H4 (cell line): ENCODE measurements around the gene CCND2. TPM values are rescaled to one million over a fixed set of nuclear protein-coding genes. Genes with fewer than 3 reads are reported as not detected.

Source experiments
- DNase-seq: peaks from one replicate; pipeline ENCODE4 v3.0.0-alpha.2; 2015; ENCODE audit warnings: low spot score
- total RNA-seq: library from RNA; depleted of rRNA; stranded (reverse); fragments of >200 nt; shearing (Covaris generic); gene quantifications from 2 replicates; pipeline ENCODE4 v1.2.3, GENCODE V29; 2014

Gene CCND2
- total RNA-seq, 1 experiment from 2014 or later, result 98.0 TPM

DNA sequence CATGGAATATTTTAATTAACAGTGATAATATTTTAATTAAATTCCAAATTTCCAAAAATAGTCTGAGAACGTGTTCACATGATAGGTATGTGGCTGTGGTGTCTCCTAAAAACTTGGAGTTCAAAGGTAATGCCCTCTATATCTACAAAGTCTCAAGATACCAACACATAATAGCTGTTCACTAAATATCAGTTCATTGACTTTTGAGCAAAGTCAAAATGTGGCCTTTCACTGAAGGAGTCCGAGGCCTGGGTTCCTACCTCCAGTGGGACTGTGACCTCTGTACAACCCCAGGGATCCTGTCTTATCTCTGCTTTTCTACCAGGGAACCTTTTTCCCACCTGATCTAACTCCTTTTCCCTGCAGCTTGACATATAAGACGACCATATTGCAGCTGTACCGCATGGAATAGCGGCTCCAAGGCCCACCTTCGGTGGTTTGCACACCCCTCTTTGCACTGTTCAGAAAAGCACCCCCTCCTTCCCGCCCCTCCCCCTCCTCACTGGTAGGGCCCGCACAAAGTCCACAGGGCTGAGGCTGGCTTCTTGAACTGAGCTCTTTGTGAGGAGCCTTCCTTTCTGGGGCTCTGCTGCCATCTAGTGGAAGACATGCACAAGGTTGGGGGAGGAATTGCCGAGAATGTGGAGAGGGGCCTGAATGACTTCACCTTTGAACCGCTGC, 3.1 kb downstream of the CCND2 start:
- peak; percentile 92 for DNase-seq

DNA sequence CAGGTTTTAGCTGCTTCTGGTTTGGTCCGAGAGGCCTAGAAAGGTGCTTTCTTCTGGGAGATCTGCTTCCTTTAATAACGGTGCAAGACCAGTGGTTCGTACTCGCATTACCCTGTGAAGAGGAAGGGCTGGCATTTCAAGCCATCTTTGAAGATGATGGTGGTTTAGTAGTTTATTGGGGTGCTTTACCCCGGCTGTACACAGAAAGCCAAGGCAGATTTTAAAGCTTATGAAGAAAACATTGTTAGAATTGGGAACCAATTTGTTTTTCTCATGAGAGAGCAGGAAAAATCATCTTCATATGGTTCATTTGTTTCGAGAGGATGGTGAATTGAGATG, 3.6 kb downstream of the CCND2 start:
- no peak for DNase-seq

DNA sequence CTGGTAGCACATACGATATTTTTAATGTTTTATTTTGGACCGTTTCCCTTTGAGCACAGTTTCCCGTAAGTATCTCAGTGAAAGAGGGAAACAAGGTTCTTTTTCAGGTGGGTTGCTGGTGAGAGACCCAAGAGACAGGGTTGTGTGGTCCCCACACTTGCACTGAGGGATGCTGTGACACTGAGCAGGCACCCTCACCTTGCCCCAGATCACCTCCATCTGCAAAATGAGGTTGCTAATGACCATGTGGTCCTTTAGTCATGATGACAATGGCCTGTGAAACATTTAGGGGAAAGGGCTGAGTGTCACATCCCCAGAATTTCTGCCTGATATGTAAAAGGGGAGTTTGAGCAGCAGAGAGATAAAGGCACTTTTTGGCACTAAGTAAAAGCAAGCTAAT, 4.3 kb downstream of the CCND2 start:
- no peak for DNase-seq

DNA sequence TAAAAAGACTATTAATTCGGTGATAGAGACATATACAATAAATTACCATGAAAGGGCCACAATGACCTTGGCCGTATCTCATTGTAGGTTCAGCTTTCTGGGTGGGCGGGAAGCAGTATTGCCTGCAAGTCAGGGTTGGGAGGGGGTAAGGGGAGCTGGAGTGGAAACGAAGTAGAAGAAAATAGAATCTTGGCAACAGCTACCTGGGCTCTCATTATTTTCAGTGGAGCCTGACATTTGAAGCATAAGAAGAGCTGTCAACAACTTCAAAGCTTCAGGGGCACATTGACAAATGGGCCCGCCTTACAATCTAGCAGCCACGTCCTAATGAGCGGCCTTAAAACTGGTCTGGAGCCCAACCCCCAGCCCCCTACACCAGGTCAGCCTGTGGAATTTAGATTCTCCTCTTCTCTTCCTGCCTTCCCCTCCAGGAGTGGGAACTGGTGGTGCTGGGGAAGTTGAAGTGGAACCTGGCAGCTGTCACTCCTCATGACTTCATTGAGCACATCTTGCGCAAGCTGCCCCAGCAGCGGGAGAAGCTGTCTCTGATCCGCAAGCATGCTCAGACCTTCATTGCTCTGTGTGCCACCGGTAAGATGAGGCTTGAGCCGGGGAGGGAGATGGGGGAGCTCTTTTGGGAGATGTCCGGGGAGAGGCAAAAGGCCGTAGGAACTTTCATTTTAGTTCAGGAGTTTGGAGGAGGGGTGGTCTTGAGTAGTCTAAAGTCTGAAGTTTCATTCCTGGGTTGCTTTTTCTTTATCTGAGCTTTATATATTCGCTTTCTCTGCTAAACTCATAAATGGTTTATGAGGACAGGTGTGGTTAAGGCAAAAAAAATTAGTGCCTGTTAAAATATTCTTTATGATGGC, 5.0 kb downstream of the CCND2 start:
- DNase-seq, result no peak

DNA sequence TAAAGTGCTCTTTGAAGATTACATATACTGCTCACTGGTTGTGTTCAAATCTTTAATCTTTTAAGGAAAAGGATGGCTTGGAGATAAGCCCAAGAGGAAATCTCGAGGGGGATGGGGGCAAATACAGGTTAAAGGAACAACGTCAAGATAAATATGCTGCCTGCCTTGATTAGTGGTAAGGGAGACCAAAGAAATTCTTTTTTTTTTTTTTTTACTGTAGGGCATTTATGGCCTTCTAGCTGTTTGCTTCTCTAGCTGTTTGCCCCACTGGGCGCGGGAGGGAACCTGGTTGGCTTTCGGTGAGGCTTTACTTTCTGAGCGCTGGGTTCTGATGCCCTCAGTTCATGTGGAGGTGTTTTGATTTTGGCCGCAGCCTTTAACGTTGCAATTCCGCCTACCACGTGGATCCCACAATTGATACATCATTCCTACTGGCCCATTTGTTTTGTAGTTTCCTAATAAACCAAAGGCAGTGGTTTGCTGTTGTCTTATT, 5.7 kb downstream of the CCND2 start:
- DNase-seq, result no peak

DNA sequence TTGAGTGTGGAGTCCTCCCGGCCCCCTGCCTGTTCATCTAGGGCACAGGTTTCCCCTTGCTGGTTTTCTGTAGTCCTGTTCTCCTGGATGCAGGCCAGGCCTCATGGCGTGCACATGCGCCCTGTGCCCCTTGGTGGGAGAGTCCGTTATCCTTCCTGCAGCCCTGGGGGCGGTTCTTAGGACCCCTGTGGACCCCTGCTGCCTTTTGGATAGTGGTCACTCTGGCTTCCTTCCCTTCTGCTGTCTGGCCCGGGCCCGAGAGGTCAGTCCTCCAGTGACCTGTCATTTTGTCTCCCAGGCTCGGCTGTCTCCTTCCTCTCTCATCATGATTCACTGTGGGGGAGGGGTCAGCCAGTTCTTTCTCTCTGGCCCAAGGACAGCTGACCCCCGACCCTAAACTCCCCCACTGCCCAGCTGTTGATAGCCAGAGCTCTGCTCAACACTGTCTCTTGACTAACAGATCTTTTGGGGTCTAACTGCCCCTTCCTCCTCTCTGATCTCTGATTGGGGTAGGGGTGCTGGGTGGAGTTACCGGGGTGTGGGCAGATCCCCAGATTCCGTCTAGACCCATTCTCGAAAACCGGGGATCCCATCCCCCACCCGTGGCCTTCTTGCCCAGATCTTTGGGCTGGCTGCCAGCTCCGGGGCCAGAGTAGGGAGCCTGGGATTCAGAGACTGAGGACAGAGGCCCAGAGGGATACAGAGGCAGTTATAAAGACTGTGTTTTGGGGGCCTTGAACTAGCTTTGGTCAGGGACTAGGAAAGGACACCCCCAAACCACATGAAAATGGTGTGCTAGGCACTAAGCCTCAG, 7.0 kb downstream of the CCND2 start:
- no peak for DNase-seq

DNA sequence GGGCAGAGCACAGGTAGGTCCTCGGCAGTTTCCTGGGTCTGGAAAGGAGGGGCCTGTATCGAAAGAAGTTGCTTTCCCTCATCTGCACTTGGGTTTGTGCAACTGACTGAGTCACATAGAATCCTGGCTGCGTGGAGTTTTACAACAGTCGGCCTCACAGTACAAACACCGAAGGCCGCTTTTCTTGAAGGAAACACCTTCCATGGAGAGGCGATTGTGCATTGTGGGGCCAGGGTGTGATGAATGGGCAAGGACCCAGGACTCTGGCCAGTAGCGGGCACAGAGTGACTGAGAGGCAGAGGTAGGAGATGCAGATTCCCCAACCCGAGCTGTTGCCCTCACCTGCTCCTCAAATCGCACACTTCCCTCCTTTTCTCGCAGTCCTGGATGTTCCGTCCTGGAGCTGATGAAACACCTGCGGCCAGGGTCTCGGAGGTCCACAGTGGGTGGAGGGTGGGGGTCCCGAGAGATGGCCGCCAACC, 7.7 kb downstream of the CCND2 start:
- no peak for DNase-seq

DNA sequence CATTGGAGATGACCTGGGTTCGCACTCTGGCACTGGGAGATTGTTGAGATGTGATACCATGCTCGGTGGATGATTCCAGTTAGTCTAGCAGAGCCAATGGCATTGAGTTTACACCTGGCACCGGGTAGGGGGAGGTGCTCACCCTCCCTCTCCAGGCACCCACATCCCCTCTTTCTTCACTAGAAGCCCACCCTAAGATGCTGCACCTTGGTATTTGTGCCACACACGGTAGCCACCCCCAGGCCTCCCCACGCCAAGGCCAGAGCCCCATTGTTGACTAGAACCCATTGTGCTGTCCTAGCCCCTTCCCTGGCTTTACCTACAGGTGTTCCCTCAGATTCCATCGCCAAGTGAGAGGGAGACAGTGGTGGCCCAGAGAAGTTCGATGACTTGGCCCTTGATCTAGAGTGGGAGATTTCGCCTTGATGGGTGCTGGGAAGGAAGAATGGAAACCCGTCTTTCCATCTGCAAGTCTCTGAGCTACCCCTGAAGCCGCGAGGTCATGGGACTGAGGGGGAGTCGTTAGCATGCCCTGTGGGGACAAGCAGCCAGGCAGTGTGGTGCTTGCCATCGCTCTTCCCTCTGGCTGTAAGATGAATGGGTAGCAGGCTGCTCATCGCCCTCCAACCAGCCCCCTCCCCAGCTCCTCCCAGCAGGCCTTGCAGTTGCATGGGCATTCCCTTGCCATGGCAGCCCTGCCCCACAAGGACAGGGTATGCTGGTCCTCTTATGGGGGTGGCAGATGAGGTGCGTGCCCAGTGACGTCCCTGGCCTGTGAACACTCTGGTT, 8.7 kb downstream of the CCND2 start:
- no peak for DNase-seq

DNA sequence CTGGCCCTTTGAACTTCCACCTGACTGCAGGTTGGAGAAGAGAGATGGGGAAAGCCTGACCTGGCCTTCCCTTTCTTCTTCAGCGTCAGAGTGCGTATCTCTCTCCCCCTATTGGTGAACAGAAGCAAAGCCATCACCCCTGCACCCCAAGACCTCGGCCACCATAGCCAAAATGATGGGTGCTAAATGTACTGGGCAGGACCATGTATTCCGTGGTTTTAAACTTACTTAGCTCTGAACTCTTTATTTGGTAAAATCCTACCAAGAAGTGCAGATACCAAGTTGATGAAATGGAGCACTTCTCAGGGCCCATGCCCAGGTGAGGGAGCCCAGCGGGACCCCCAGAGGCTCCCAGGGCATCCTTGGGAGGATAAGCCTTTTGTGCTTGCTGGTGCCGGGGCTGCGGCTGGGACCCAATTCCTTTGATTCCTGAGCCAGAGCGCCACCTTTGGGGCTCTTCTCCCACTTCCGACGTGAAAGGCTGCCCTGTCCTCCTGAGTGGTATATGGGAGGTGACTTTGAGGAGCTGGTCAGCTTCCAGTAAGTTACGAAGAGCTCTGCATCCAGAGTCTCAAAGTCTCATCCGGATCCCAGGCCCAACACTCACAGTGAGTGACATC, 9.4 kb downstream of the CCND2 start:
- no peak for DNase-seq

DNA sequence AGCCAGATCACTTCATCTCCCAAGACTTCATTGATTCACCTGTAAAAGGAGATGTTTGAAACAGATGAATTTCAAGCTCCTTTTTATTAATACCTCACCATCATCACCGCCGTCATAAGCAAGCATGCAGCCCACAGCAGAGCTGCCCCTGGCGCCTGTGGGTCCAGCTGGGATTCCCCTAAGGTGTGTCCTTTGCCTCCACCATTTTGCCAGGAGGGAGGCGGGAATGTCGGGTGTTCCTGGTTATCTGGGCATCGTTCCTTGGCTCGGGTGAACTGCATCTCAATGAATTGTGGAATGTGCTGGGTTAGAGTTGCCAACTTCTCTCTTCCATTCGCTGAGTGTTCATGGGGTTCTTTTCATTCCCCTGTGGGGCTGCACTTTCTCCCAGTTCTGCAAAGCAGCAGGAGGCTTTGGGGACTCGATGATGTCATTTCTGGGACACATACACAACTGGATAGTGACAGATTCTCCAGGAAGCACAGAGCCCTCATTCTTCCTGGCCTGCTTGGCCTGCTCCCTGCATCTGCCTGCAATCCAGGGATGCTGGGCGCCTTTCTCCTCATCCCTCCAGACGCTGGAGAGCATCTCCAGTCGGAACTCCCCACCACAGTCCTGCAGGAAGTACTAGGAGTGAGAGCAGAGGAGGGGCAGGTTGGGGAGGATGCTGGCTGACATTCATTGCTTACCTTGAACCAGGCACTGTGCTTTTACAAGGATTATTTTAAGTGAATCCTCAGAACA, 10.1 kb downstream of the CCND2 start:
- DNase-seq, result no peak

DNA sequence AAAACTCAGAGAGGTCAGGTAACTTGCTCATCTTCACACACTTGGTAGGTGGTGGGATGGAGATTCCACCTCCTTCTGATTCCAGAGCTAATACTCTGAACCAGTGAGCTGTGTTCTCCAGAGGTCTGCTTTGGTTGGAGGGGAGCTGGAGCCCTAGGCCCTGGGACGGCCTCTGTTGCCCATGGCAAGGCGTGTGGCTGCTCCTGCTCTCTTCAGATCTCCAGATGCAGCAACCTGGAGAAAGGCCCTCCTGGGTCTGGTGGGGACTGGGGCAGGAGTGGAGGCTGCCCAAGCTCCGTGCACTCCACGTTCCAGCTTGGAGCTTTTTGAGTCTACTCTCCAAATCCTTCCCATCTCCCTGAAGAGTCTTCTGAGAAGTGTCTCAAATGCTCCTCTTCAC, 10.7 kb downstream of the CCND2 start:
- DNase-seq, result no peak

DNA sequence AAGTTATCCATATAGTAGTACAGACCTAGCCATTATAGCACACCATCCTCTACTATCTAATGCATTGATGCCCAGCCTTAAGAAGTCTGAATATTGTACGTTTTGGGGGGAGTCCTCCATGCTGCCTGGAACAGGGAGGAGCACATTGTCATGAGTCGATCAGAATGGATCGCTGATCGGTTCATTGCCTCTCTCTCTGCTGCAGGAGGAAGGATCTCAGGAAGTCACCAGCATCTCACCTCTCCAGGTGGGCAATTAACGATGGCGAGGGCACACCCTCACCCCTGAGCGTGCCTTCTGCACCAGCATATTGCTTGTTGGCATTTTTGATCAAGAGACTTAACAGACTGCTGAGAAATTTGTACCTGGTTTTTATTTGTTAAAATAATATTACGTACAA, 11.5 kb downstream of the CCND2 start:
- DNase-seq, result no peak

DNA sequence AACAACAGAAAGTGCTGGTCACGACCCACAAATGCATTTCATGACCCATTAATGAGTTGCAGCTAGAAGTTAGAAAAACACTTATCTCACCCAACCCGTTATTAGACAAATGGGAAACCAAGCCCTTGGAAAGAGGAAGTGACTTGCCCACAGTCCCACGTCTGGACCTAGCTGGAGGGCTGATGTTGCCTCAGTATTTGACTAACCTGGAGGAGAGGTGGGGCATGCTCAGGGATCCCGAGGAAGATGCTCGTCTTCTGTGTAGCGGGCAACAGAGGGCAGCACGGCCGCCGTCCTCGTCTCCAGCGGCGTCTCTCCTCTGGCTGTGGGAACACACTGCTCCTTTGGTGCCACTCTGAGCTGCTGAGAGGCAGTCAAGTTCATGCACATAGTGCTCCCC, 12.7 kb downstream of the CCND2 start:
- DNase-seq, result no peak

DNA sequence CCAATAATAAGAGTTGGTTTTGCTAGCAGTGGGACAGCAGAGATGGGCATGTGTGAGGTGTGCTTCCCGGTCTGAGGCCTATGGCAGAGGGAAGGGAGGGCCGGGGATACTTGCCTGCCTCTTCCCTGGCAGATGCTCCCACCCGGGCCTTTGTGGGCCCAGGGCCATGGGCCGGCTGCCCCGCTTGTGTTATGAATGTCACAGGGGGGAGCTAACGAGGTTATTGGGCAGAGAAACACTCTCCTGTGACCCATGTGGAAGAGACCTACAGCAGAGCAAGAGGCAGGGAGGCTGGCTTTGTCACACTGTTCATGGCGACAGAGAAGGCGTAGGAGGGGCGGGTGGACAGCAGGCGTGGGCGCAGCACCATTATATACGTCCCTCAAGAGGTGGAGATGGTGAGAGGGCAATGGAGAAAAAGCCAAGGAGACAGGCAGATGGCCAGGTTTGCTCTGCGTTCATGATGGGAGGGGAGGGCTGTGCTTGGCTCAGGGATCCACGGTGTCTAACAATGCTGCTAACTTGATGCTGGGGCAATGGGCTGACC, 13.3 kb downstream of the CCND2 start:
- DNase-seq, result no peak

DNA sequence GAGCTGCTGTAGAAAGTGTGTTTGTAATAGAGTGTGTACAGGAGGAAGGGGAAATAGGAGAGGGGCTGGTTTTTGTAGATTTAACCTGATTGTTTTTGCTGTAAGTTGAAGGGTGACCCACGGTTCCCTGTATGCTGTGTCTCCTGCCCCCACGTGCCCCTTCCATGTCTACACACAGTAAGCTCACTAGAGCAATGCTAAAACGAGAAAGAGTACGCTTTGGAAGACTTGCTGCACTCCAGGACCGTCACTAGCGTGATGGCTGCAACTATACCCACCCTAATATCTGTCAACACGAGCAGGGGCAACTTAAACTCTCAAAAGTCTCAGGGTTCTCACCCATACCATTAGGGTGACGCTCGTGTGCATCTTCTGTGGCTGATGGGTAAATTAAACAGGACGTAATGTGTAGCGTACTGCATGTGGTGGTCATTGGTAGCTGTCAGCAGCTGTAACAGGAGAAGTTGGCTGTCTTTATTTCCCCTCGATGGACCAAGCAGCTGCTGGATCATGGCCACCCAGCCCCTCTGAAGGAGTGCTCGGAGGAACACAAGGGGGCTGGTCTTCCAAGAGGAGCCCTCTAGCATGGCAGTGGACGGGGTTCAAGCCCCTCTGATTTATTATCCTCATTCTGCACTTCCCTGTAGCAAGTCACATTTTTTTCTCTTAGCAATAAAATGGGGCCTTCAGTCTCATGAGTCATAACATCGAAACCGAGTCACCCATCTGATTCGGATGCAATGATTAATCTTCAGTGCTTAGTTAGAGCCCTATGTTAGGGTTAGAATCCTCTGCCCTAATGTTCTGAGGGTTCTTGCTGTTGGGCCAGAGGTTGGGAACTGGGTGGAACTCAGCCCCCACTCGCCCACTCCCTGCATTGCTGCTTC, 14.0 kb downstream of the CCND2 start:
- DNase-seq, result no peak

DNA sequence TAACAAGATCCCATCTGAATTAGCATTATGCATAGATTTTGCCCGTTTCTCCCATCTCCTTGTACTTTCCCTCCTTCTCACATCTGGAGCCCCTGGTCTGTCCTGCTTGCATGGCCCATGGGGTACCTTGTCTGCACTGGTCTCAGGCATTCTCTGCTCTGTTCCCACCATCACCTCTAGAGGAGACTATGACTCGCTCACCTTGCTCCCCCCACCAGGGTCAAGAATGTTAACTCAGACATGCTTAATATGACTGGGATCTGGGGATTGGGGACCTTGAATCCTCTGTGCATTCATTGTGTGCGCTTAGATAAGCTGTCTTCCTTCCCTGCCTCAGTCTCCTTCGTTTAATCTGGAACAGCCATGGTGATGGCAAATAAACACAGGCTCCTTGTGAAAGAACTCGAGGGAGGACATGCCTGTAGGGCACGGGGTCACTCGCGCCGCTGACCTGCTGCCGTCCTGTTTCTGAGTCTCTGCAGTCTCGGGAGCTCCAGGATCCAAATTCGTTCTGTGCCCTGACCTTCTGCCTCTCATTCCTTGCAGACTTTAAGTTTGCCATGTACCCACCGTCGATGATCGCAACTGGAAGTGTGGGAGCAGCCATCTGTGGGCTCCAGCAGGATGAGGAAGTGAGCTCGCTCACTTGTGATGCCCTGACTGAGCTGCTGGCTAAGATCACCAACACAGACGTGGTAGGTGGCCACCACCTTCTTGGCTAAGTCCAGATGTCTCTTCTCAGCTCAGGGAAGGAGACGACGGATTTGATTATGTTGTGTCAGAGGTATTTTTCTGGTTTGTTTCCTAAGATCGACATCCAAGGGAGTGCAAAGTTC, 15.0 kb downstream of the CCND2 start:
- DNase-seq, result no peak

DNA sequence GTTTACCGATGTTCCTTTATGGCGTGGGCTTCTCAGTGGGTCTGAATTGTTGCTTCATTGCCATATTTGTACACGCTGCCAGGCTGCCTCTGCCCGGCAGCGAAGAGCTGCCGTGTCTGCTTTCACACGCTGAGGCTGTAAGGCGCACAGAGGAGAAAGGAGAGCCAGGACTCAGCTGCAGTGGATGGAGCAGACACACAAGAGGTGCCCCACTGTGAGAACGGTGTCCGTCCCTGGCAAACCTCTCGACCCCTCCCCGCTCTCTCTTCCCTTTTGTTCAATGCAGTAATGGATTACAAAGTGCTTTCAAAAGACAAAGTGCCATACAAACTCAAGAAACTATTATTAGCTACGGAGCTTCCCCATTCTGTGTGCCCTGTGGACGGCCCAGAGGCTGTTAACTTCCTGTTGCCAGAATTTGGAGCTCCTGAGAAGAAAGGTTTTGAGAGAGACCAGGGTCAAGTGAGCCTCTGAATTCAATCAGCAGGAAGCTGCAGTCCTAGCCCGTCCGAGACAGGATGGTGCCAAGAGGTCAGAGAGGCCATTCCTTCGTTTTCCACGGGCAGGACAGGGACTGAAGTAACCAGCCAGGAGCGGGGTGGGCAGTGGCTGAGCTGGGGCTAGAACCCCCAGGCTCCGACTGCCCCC, 15.8 kb downstream of the CCND2 start:
- no peak for DNase-seq
